GM23338 (cell line): ENCODE measurements around the gene TAF4. TPM values are rescaled to one million over a fixed set of nuclear protein-coding genes. Genes with fewer than 3 reads are reported as not detected.

Experiments used
- ATAC-seq: fragments of 200-7000 bp; cut with Tn5 transposase; 3 replicates; pipeline ENCODE4 v1.9.1; 2020
- DNase-seq: peaks from one replicate; pipeline ENCODE4 v3.0.0-alpha.2; 2015; ENCODE audit warnings: low spot score
- H2AFZ ChIP-seq: fragments of 200-600 bp; sonication (generic); 2 replicates; pipeline ENCODE4 v1.8.0; 2016; ENCODE audit warnings: antibody characterized with exemption, mild to moderate bottlenecking, moderate library complexity
- H3F3A ChIP-seq: fragments of 200-600 bp; sonication (generic); replicated peaks from 2 replicates; pipeline ENCODE4 v1.8.0; 2017; ENCODE audit warnings: antibody characterized with exemption, mixed run types, low read depth
- H3K27ac ChIP-seq: fragments of 200-600 bp; sonication (generic); 2 replicates; pipeline ENCODE4 v1.6.1; 2016; ENCODE audit warnings: low read depth
- H3K27me3 ChIP-seq: fragments of 200-600 bp; sonication (generic); 2 replicates; pipeline ENCODE4 v1.8.0; 2016; ENCODE audit warnings: mild to moderate bottlenecking, mixed run types, moderate library complexity; ENCODE audit not compliant: insufficient read depth
- H3K36me3 ChIP-seq: fragments of 200-600 bp; sonication (generic); 2 replicates; pipeline ENCODE4 v1.8.0; 2016; ENCODE audit warnings: mild to moderate bottlenecking; ENCODE audit not compliant: insufficient read depth
- H3K4me1 ChIP-seq: fragments of 200-600 bp; sonication (generic); 2 replicates; pipeline ENCODE4 v1.8.0; 2016; ENCODE audit warnings: mild to moderate bottlenecking, moderate library complexity; ENCODE audit not compliant: insufficient read depth
- H3K4me2 ChIP-seq: fragments of 200-600 bp; sonication (generic); 2 replicates; pipeline ENCODE4 v1.7.1; 2017; ENCODE audit warnings: mixed run types
- H3K4me3 ChIP-seq: fragments of 200-600 bp; sonication (generic); 2 replicates; pipeline ENCODE4 v1.6.1; 2016; ENCODE audit warnings: mixed run types
- H3K79me2 ChIP-seq: fragments of 200-600 bp; sonication (generic); replicated peaks from 2 replicates; pipeline ENCODE4 v1.8.0; 2017; ENCODE audit warnings: mild to moderate bottlenecking; ENCODE audit not compliant: insufficient read depth
- H3K9me2 ChIP-seq: fragments of 200-600 bp; sonication (generic); 2 replicates; pipeline ENCODE4 v1.8.0; 2017; ENCODE audit not compliant: insufficient read depth
- H4K20me1 ChIP-seq: fragments of 200-600 bp; sonication (generic); replicated peaks from 2 replicates; pipeline ENCODE4 v1.8.0; 2017; ENCODE audit warnings: mild to moderate bottlenecking; ENCODE audit not compliant: insufficient read depth
- H3K27ac Mint-ChIP-seq: 2 replicates; pipeline ENCODE4 v1.8.0; 2020; ENCODE audit warnings: inconsistent platforms, mild to moderate bottlenecking, moderate library complexity, mixed read lengths
- H3K27me3 Mint-ChIP-seq: 3 replicates; pipeline ENCODE4 v1.8.0; 2022; ENCODE audit warnings: low read depth, mild to moderate bottlenecking, moderate library complexity, mixed read lengths, inconsistent platforms; ENCODE audit not compliant: insufficient read depth, poor library complexity
- H3K36me3 Mint-ChIP-seq: 3 replicates; pipeline ENCODE4 v1.8.0; 2021; ENCODE audit warnings: low read depth, mild to moderate bottlenecking, inconsistent platforms, moderate library complexity, mixed read lengths
- H3K4me1 Mint-ChIP-seq: 3 replicates; pipeline ENCODE4 v1.8.0; 2020; ENCODE audit warnings: mild to moderate bottlenecking, inconsistent platforms, mixed read lengths
- H3K4me3 Mint-ChIP-seq: 3 replicates; pipeline ENCODE4 v1.8.0; 2021; ENCODE audit warnings: moderate library complexity, mild to moderate bottlenecking, inconsistent platforms, mixed read lengths
- H3K9me3 Mint-ChIP-seq: 3 replicates; pipeline ENCODE4 v1.8.0; 2020; ENCODE audit warnings: moderate library complexity, mild to moderate bottlenecking, inconsistent platforms, mixed read lengths
- CREB1 ChIP-seq: fragments of 250-450 bp; sonication (Bioruptor Pico); IDR thresholded peaks from 2 replicates; pipeline ENCODE4 v1.5.0; 2020; ENCODE audit warnings: low read depth, mild to moderate bottlenecking, moderate library complexity
- EZH2 ChIP-seq: fragments of 200-600 bp; sonication (generic); IDR thresholded peaks from one replicate; pipeline ENCODE4 v1.8.0; 2017; ENCODE audit warnings: antibody characterized with exemption, mild to moderate bottlenecking, low read depth; ENCODE audit not compliant: unreplicated experiment
- EZH2phosphoT487 ChIP-seq: fragments of 200-600 bp; sonication (generic); IDR thresholded peaks from one replicate; pipeline ENCODE4 v1.8.1; 2018; ENCODE audit warnings: antibody characterized with exemption; ENCODE audit not compliant: unreplicated experiment
- NANOG ChIP-seq: IDR thresholded peaks from 2 replicates; pipeline ENCODE4 v1.6.1; 2016; ENCODE audit warnings: antibody characterized with exemption, borderline replicate concordance
- POLR2AphosphoS5 ChIP-seq: IDR thresholded peaks from 2 replicates; pipeline ENCODE4 v1.6.1; 2016; ENCODE audit warnings: antibody characterized with exemption, low read depth
- ZNF114 ChIP-seq: fragments of 250-450 bp; sonication (Bioruptor Pico); IDR thresholded peaks from 2 replicates; pipeline ENCODE4 v1.5.0; 2020; ENCODE audit warnings: mild to moderate bottlenecking, moderate library complexity
- polyA plus RNA-seq: library from polyadenylated mRNA; unstranded; fragments of >200 nt; fragmentation: Nextera tagmentation; extraction: Ambion mirVana; gene quantifications from 2 replicates; pipeline ENCODE4 v1.2.1, GENCODE V29; 2016
- total RNA-seq: library from RNA; depleted of rRNA; stranded (reverse); fragments of >200 nt; shearing (Covaris generic); gene quantifications from 2 replicates; pipeline ENCODE4 v1.2.3, GENCODE V29; 2014
- TF ChIP-seq, protein P1 (sequence below): fragments of 250-450 bp; sonication (Bioruptor Pico); IDR thresholded peaks from 2 replicates; pipeline ENCODE4 v1.5.0; 2020; ENCODE audit warnings: mild to moderate bottlenecking, moderate library complexity
- TF ChIP-seq, protein P2 (sequence below): IDR thresholded peaks from 2 replicates; pipeline ENCODE4 v1.6.1; 2016; ENCODE audit warnings: antibody characterized with exemption
- TF ChIP-seq, protein P3 (sequence below), 2 experiments: fragments of 200-600 bp in 1 of 2; sonication (generic) in 1 of 2; conservative IDR thresholded peaks; 2 replicates each; pipeline versions ENCODE4 v1.5.1 to v1.6.1; 2016 to 2017; ENCODE audit warnings: antibody characterized with exemption in 2 of 2, low read depth in 2 of 2, mild to moderate bottlenecking in 2 of 2, moderate library complexity in 1 of 2
- TF ChIP-seq, protein P4 (sequence below): IDR thresholded peaks from one replicate; pipeline ENCODE4 v1.6.1; 2018; ENCODE audit warnings: antibody characterized with exemption; ENCODE audit not compliant: unreplicated experiment

The TAF4 gene
- total and polyA plus RNA-seq, 2 experiments from 2014 or later = 7.2 to 60.0 TPM

DNA sequence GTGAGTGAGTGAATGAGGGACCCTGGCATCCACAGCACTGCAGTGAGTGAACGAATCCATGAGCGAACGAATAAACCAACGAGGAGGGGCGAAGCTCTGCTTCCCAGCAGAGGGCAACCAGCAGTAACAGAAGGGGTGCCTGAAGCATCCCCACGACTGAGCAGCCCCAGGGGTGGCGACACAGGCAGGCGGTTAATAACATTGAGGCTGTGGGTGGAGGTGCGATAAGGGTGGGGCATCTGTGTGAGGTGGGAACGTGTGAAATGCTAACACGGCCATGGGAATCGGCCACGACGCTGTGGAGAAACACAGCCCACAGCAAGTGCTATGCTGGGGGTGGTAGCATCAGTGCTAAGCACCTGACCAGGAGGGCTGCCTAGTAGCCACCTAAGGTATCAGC is 75.9 kb downstream of the TAF4 start (continued):
- TF ChIP-seq, protein P1, sequence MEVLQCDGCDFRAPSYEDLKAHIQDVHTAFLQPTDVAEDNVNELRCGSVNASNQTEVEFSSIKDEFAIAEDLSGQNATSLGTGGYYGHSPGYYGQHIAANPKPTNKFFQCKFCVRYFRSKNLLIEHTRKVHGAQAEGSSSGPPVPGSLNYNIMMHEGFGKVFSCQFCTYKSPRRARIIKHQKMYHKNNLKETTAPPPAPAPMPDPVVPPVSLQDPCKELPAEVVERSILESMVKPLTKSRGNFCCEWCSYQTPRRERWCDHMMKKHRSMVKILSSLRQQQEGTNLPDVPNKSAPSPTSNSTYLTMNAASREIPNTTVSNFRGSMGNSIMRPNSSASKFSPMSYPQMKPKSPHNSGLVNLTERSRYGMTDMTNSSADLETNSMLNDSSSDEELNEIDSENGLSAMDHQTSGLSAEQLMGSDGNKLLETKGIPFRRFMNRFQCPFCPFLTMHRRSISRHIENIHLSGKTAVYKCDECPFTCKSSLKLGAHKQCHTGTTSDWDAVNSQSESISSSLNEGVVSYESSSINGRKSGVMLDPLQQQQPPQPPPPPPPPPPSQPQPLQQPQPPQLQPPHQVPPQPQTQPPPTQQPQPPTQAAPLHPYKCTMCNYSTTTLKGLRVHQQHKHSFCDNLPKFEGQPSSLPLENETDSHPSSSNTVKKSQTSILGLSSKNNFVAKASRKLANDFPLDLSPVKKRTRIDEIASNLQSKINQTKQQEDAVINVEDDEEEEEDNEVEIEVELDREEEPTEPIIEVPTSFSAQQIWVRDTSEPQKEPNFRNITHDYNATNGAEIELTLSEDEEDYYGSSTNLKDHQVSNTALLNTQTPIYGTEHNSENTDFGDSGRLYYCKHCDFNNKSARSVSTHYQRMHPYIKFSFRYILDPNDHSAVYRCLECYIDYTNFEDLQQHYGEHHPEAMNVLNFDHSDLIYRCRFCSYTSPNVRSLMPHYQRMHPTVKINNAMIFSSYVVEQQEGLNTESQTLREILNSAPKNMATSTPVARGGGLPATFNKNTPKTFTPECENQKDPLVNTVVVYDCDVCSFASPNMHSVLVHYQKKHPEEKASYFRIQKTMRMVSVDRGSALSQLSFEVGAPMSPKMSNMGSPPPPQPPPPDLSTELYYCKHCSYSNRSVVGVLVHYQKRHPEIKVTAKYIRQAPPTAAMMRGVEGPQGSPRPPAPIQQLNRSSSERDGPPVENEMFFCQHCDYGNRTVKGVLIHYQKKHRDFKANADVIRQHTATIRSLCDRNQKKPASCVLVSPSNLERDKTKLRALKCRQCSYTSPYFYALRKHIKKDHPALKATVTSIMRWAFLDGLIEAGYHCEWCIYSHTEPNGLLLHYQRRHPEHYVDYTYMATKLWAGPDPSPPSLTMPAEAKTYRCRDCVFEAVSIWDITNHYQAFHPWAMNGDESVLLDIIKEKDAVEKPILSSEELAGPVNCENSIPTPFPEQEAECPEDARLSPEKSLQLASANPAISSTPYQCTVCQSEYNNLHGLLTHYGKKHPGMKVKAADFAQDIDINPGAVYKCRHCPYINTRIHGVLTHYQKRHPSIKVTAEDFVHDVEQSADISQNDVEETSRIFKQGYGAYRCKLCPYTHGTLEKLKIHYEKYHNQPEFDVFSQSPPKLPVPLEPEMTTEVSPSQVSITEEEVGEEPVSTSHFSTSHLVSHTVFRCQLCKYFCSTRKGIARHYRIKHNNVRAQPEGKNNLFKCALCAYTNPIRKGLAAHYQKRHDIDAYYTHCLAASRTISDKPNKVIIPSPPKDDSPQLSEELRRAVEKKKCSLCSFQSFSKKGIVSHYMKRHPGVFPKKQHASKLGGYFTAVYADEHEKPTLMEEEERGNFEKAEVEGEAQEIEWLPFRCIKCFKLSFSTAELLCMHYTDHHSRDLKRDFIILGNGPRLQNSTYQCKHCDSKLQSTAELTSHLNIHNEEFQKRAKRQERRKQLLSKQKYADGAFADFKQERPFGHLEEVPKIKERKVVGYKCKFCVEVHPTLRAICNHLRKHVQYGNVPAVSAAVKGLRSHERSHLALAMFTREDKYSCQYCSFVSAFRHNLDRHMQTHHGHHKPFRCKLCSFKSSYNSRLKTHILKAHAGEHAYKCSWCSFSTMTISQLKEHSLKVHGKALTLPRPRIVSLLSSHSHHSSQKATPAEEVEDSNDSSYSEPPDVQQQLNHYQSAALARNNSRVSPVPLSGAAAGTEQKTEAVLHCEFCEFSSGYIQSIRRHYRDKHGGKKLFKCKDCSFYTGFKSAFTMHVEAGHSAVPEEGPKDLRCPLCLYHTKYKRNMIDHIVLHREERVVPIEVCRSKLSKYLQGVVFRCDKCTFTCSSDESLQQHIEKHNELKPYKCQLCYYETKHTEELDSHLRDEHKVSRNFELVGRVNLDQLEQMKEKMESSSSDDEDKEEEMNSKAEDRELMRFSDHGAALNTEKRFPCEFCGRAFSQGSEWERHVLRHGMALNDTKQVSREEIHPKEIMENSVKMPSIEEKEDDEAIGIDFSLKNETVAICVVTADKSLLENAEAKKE (CRISPR knock-in tag) = no peak
- TF ChIP-seq EZH2 (no peak), ZNF114 (no peak), NANOG (no peak), EZH2phosphoT487 (no peak), POLR2AphosphoS5 (no peak), CREB1 (no peak)
- TF ChIP-seq, protein P2, sequence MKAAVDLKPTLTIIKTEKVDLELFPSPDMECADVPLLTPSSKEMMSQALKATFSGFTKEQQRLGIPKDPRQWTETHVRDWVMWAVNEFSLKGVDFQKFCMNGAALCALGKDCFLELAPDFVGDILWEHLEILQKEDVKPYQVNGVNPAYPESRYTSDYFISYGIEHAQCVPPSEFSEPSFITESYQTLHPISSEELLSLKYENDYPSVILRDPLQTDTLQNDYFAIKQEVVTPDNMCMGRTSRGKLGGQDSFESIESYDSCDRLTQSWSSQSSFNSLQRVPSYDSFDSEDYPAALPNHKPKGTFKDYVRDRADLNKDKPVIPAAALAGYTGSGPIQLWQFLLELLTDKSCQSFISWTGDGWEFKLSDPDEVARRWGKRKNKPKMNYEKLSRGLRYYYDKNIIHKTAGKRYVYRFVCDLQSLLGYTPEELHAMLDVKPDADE = no peak

DNA sequence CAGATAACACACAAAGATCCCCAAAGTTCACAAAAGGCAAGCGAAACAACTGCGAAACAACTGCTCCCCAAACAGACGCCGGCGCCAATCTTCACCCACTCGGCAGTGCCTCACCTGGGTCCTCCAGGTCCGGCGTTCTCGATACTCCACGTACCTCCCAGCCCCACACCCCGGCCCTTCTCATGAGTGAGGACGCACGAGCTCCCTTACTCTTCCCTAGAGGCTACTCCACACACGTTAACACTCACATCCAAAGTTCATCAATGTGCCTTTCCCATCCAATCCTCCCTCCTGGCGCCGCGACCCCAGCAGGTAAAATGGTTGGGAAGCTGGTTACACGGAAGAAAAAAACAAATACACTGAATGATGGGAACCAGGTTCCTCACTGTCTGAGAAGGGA is 77.0 kb downstream of the TAF4 start:
- peaks cover 35% of the 10 kb centered on the region for H3K79me2 ChIP-seq
- Mint-ChIP-seq H3K4me3 (no peak overlapping the region), H3K4me1 (no peaks in the 10 kb centered on the region), H3K9me3 (peaks cover 16% of the 10 kb centered on the region; the same call in 2 of the 3 replicates), H3K36me3 (peaks cover 82% of the 10 kb centered on the region), H3K27me3 (peaks cover 7% of the 10 kb centered on the region), H3K27ac (no peak overlapping the region)
- peaks cover 2% of the 10 kb centered on the region for H4K20me1 ChIP-seq
- H3K4me3 ChIP-seq = no peak overlapping the region
- H3K9me2 ChIP-seq = no peaks in the 10 kb centered on the region
- peaks cover 17% of the 10 kb centered on the region for H3K36me3 ChIP-seq
- H3K4me1 ChIP-seq = no peaks in the 10 kb centered on the region
- H3K27me3 ChIP-seq = no peaks in the 10 kb centered on the region
- no peak for DNase-seq
- no peaks in the 10 kb centered on the region for H3F3A ChIP-seq
- no peak overlapping the region for H3K4me2 ChIP-seq
- no peak overlapping the region for H3K27ac ChIP-seq
- H2AFZ ChIP-seq = no peak overlapping the region
- TF ChIP-seq CREB1 (no peak), ZNF114 (no peak)
- TF ChIP-seq, protein P2 = no peak
- TF ChIP-seq, protein P3, sequence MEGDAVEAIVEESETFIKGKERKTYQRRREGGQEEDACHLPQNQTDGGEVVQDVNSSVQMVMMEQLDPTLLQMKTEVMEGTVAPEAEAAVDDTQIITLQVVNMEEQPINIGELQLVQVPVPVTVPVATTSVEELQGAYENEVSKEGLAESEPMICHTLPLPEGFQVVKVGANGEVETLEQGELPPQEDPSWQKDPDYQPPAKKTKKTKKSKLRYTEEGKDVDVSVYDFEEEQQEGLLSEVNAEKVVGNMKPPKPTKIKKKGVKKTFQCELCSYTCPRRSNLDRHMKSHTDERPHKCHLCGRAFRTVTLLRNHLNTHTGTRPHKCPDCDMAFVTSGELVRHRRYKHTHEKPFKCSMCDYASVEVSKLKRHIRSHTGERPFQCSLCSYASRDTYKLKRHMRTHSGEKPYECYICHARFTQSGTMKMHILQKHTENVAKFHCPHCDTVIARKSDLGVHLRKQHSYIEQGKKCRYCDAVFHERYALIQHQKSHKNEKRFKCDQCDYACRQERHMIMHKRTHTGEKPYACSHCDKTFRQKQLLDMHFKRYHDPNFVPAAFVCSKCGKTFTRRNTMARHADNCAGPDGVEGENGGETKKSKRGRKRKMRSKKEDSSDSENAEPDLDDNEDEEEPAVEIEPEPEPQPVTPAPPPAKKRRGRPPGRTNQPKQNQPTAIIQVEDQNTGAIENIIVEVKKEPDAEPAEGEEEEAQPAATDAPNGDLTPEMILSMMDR (conservative IDR thresholded peaks at IDR 0.05; ENCODE audit: low read depth in 2 of 2) = no peak
- TF ChIP-seq, protein P4, sequence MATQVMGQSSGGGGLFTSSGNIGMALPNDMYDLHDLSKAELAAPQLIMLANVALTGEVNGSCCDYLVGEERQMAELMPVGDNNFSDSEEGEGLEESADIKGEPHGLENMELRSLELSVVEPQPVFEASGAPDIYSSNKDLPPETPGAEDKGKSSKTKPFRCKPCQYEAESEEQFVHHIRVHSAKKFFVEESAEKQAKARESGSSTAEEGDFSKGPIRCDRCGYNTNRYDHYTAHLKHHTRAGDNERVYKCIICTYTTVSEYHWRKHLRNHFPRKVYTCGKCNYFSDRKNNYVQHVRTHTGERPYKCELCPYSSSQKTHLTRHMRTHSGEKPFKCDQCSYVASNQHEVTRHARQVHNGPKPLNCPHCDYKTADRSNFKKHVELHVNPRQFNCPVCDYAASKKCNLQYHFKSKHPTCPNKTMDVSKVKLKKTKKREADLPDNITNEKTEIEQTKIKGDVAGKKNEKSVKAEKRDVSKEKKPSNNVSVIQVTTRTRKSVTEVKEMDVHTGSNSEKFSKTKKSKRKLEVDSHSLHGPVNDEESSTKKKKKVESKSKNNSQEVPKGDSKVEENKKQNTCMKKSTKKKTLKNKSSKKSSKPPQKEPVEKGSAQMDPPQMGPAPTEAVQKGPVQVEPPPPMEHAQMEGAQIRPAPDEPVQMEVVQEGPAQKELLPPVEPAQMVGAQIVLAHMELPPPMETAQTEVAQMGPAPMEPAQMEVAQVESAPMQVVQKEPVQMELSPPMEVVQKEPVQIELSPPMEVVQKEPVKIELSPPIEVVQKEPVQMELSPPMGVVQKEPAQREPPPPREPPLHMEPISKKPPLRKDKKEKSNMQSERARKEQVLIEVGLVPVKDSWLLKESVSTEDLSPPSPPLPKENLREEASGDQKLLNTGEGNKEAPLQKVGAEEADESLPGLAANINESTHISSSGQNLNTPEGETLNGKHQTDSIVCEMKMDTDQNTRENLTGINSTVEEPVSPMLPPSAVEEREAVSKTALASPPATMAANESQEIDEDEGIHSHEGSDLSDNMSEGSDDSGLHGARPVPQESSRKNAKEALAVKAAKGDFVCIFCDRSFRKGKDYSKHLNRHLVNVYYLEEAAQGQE = no peak
- ATAC-seq = no peak
